Myocyte (in vitro differentiated cells): ENCODE results near the gene WAS. TPM values are rescaled to one million over a fixed set of nuclear protein-coding genes. Genes with fewer than 3 reads are reported as not detected.

Experiments
- DNase-seq: peaks from one replicate; pipeline ENCODE4 v3.0.0-alpha.2; 2012; ENCODE audit warnings: low read depth
- total RNA-seq: library from RNA; depleted of rRNA; stranded (reverse); fragments of >200 nt; gene quantifications from 2 replicates; pipeline ENCODE4 v1.2.3, GENCODE V29; 2014

Gene WAS
- total RNA-seq, 1 donor from 2014 or later: 0.19 TPM

DNA sequence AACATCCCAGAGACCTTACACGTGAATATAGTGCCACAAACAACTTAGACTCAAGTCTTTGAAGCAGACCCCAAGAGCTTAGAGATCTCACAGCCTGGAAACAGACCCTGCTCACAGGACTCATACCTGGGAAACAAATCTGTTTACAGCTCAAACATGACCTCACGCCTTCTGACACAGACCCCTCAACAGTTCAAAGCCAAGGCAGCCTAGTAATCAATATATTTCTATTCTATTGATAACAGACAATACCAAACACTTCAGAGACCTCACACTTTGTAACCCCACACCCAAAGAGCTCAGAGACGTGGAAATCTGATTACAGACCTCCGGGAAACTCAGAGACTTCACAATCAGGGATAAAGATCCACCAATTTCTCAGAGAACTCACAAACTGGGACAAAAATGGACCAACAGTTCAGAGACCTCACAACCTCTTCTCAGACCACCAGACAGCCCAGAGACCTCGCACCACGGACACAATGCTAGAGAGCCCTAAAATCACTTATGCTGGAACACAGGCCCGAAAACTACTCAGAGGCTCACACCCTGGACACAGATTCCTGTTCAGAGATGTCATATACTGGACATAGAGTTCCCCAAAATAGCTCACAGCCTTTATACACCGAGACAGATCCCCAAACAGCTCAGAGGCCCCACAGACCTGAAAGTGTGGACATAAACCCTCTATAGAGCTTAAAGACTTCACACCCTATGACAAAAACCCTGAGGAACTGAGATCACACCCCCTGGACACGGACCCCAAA is 27.7 kb downstream of the WAS start:
- DNase-seq: peak; percentile 65

DNA sequence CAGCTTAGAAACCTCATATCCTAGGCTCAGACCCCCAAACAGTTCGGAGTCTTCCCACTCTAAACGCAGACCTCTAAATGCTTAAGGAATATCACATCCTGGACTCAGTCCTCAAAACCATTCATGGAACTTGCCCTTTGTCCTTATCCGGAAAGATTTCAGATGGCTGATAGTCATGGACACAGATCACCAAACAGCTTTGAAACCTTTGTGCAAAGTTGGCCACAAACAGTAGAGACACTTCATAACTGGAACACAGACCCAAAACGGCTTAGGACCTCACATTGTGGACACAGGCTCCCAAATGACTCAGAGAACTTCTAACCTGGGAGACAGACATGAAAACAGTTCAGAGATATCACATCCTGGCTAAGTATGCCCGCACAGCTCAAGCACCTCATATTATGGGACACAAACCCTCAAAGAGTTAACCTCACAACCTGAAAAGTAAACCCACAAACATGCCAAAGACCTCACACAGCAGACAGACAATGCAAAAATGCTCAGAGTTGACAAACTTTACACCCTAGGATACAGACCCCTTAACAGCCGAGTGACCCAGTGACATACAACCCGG is 28.4 kb downstream of the WAS start:
- DNase-seq: peak; percentile 14

DNA sequence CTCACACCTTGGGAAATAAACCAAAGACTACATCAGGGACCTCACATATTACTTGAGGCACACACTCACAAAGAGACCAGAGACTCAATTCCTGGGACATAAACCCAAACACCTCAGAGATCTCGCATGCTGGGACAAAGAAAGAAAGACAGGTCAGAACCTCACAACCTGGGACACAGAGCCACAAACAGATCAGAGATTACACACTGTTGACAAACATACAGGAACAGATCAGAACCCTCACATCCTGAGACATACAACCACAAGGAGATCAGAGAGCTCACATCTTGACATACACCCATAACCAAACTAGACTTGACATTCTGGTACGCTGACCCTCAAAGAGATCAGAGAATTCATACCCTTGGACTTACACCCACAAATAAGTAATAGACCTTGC is 30.2 kb downstream of the WAS start:
- no peak for DNase-seq

DNA sequence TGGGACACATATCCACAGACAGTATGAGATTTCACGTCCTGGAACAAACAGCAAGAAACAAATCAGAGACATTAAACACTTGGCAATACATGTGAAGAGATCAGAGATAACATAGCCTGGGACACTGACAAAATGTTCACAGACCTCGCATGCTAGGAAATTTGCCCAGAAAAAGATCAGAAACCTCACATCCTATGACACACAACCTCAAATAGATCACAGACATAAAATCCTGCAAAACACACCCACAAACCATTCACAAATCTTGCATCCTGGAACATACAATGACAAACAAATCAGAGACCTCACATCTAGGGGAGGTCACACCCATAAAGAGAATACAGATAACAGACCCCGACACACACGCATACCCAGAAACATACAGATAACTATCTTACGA is 31.0 kb downstream of the WAS start:
- DNase-seq: no peak

DNA sequence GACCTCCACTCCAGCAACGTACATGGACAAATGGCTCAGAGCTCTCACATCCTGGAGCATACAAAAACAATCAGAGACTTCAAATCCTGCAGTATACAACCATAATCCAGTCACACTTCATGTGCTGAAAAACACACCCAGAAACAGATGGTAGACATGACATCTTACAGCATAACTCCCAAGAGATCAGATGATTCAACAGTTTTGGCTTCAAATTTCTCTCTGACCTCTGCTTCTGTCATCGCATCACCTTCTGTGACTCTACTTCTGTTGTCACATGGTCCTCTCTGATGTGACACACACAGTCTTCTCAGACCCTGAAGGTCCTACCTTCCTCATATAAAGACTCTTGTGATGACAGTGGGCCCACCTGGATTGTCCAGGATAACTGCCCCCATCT is 31.5 kb downstream of the WAS start:
- DNase-seq: peak; percentile 59

DNA sequence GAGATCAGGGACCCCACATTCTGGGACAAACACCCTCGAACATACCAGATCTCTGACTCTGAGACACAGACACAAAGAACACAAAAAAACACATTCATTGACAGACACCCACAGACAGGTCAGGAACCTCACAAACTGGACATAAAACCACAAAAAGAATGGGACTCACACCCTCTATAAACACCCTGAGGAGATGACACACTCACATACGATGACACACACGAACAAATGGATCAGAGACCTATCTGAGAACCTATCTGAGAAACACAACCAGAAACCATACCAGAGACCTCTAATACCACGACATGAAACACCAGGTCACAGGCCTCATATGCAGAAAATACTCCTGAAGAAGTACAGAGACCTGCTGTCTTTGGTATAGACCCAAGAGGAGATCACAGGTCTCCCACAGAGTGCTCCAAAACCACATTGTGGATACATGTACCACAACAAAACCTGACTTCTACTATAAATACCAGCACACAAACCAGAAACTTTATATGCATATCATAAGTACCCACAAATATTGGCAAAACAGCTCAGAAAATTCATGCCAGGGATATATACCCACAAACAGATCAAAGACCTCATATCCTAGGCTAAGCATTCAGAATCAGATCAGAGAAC is 32.4 kb downstream of the WAS start:
- peak; percentile 58 for DNase-seq

DNA sequence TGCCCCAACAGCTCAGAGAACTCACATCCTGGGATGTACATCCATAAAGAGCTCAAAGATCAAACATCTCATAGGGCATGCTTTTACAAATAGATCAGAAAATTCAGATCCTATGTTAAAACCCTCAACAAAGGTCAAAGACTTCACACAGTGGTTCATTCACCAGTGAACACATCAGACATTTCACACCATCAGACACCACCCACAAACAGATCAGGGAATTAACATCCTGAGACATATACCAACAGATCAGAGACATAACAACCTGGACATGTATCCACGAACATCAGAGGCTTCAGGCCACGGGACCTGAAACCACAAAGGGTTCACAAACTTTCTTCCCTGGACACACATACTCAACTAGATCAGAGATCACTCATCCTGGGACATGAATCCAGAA is 36.4 kb downstream of the WAS start:
- DNase-seq: no peak

DNA sequence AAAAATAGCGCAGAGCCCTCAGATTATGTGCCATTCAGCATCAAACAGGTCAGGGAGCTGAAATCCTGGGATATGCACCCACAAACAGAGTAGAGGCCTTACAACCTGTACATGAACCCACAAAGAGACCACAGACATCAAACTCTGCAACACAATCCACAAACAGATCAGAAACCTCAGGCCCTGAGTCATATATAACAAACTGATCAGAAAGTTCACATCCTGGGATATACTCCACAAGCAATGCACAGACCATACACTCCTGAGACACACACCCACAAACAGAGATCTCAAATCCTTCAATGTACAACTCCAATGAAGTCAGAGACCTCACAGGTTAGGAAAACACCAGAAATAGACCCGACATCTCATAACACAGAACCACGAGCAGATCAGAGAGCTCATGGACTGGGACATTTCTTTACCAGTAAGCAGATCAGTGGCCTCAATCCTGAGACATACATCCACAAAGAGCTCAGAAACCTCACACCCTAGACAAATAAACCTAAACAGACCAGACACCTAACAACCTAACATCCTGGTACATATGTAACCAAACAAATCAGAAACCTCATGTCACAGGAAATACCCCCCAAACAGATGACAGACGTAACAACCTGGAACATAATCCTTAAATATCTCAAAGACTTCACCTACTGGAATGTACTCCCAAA is 37.1 kb downstream of the WAS start:
- DNase-seq: no peak

DNA sequence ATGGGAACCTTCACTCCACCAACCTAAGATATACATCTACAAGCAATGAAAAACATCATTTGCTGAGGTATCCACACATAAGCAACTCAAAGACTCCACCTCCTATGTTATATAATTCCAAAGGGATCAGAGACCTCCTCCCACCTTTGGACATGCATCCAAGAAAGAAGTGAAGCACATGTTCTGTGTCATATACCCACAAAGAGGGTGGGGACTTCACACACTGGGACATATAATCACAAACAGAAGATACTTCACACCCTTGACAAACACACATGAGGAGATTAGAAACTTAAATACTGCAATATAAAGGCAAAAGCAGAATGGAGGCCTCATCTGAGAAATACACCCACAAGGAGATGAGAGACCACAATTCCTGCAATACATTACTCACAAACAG is 38.3 kb downstream of the WAS start:
- no peak for DNase-seq

DNA sequence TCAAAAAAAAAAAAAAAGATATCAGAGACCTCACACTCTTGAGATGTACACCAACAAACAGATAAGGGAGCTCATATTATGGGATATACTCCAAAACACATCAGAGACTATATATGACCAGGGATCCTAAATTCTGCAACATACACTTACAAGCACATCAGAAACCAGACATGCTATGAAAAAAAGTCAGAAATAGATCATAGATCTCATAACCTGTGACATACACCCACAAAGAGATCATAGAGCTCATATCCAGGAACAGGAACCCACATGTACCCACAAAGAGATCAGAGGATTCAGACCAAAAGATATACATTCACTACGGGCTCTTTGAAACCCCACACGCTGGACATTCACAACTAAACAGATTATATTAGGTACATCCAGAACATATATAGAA is 43.0 kb downstream of the WAS start:
- DNase-seq: no peak

DNA sequence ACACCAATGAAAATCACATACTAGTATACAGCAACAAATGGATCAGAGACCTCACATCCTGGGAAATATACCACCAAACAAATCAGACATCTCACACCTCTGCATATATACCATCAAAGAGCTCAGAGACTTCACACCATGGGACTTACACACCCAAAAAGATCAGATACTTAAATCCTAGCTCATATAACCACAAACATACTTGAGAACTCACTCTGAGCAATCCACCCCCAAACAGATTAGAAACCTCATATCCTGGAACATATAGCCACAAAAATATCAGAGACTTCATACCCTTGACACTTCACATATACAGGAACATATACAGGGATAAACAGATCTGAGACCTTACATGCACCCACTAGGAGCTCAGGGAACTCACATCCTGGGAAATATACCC is 45.1 kb downstream of the WAS start:
- no peak for DNase-seq

DNA sequence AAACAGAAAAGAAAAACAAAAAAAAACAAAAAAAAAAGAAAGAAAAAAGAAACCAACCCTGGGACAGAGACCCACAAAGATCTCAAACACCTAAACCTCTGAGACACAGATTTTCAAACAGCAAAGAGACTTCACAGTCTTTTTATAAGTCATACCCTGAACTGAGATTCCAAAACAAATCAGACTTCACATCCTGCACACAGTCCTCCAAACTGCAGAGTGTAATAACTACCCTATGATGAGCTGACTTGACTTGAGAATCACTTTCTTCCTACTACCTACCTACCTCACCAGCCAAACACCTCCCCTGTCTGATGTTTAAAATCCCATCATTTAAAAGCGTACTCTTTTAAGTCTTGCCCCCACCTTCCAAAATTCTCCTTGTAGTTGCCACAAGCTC is 52.7 kb downstream of the WAS start:
- DNase-seq: no peak

DNA sequence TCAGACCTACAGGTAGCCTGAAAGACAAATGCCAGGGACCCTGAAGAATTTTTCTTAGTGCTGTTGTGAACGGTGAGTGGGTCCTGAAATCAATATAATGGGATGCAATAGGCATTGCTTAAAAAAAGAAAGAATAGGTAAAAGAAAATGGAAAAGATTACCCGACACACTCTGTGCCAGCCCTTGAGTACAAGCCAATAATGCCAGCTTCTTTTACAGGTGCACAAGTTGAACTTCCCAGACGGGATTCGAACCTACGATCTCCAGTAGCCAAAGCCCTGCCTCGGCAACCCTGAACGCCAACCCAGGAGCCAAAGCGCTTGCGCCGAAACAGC is 53.2 kb downstream of the WAS start:
- DNase-seq: no peak

DNA sequence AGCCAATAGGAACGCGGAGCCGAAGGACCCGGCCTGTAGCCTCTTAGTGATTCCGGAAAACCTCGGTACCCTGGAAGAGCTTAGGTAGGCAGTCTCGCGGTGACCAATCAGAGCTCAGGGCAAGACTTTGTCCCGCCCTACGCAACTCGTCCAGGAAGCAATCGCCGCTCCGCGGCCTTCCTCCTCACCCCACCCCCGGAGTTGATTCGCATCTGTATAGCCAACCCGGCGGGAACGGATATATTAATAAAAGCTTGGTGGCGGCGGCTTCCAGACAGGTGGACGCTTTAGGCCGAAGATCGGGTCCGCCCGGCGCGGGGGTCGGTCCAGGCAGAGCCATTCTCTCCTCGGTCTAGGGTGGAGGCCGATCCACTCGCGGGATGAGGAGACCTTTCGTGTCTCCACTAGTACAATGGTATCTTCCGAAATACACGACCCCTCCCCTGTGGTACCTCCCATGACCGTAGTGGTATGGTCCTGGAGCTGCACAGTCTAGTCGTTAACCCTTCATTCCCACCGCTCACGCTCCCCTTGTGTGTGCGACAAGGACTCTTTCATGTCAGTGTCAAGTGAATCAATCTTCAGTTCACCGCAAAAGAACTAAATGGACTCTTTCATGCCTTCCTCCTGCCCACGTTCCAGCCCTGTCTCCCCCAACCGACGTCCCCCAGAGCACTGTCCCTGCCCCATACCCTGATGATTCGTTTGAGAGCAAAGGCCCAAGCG is 53.8 kb downstream of the WAS start:
- peak; percentile 96 for DNase-seq

DNA sequence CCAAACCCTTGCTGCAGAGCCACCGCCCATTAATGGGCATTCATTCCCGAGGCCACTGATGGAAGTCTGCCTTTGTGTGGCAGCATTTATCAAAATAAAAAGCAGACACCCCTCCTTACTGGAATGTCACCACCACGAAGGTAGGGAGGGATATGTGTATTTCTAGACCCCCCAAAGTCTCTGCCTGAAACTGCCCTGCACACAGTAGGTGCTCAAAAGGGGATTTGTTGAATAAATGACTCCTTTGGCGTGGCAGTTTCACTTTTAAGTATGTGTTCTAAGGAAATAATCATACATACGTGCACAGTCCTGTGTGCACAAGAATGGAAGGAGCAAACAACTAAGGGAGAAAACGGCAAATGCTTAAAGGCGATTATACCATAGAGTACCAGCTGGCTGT is 54.3 kb downstream of the WAS start:
- DNase-seq: no peak

Other genes with a start within 250 kb of the WAS start
- 1.8 and 2.3 TPM in 2 replicates for gene SLC38A5, start 213.5 kb upstream of the WAS start, total RNA-seq
- gene FTSJ1, start 207.6 kb upstream of the WAS start, total RNA-seq: 79.5 and 90.0 TPM in 2 replicates
- gene PORCN, start 174.8 kb upstream of the WAS start, total RNA-seq: 33.1 and 34.2 TPM in 2 replicates
- gene EBP, start 162.0 kb upstream of the WAS start, total RNA-seq: 30.2 and 46.1 TPM in 2 replicates
- 8.4 and 8.6 TPM in 2 replicates for gene TBC1D25, start 144.1 kb upstream of the WAS start, total RNA-seq
- 57.4 and 69.8 TPM in 2 replicates for gene RBM3, start 109.3 kb upstream of the WAS start, total RNA-seq
- gene WDR13, start 86.3 kb upstream of the WAS start, total RNA-seq: 110 and 139 TPM in 2 replicates
- 2.8 and 3.1 TPM in 2 replicates for gene SUV39H1, start 12.9 kb downstream of the WAS start, total RNA-seq
- not detected in 2 replicates for gene GLOD5, start 77.9 kb downstream of the WAS start, total RNA-seq
- not detected in 2 replicates for gene GATA1, start 102.8 kb downstream of the WAS start, total RNA-seq
- 60.8 and 75.5 TPM in 2 replicates for gene HDAC6, start 118.3 kb downstream of the WAS start, total RNA-seq
- gene ERAS, start 142.7 kb downstream of the WAS start, total RNA-seq: not detected in 2 replicates
- gene PCSK1N, start 151.8 kb downstream of the WAS start, total RNA-seq: 1.8 and 5.4 TPM in 2 replicates
- gene TIMM17B, start 214.0 kb downstream of the WAS start, total RNA-seq: 52.4 and 64.3 TPM in 2 replicates
- 37.6 and 44.7 TPM in 2 replicates for gene PQBP1, start 214.1 kb downstream of the WAS start, total RNA-seq
- gene SLC35A2, start 227.8 kb downstream of the WAS start, total RNA-seq: 18.2 and 24.4 TPM in 2 replicates
- gene PIM2, start 235.2 kb downstream of the WAS start, total RNA-seq: 4.6 and 6.2 TPM in 2 replicates